Activated naive CD4-positive, alpha-beta T cell treated with anti-CD3 and anti-CD28 coated beads, Interleukin-2, amount 10 ng/mL, durations not matched to agents 7 days and 5 days (primary cell): ENCODE measurements around the gene MAPRE3.

ENCODE experiments used
- CTCF ChIA-PET: fragments of 350-600 bp; sonication (Branson Sonifier 250); formaldehyde crosslinking; loops from one replicate; lab custom pipeline; 2021; ENCODE audit warnings: antibody characterized with exemption; lab: Charles Lee
- DNase-seq: peaks from one replicate; pipeline ENCODE4 v3.0.0-alpha.2; 2020
- H3K27ac Mint-ChIP-seq: one replicate; pipeline ENCODE4 v1.8.0; 2021; ENCODE audit warnings: mild to moderate bottlenecking, moderate library complexity, mixed read lengths
- H3K27me3 Mint-ChIP-seq: one replicate; pipeline ENCODE4 v1.8.0; 2021; ENCODE audit warnings: mild to moderate bottlenecking, mixed read lengths
- H3K36me3 Mint-ChIP-seq: one replicate; pipeline ENCODE4 v1.8.0; 2021; ENCODE audit warnings: mixed read lengths
- H3K4me1 Mint-ChIP-seq: one replicate; pipeline ENCODE4 v1.8.0; 2021; ENCODE audit warnings: mixed read lengths
- H3K4me3 Mint-ChIP-seq: one replicate; pipeline ENCODE4 v1.8.0; 2021; ENCODE audit warnings: mild to moderate bottlenecking, moderate library complexity, mixed read lengths
- H3K9me3 Mint-ChIP-seq: one replicate; pipeline ENCODE4 v1.8.0; 2021; ENCODE audit warnings: mixed read lengths

MAPRE3 gene

DNA sequence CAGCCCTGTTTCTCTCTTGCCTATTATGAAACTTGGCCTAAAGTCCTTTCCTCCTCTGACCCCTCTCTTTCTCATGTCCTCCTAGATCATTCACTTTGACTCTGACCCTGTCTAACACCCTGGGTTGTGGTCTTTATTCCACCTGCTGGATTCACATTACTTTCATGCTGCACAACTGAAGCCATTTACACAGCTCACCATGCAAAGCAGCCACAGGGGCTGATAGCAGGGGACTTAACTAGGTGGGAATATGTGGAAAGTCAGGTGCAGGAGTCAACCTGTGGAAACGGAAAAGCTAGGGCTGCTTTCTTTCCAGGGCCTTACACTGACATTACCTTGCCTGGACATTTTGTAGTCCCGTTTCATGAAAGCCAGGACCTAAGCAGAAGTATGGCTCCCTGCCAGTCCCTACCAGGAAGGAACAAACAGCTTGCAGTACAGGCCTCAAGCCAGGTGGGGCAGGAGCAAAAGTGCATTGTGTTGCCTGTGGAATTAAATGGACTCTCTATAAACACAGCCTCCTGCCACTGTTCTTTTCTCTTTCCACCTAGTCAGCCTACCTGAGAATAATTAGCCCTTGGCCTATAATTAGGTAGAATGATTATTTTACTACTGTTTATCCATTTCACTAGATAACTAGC lies 11.8 kb downstream of the MAPRE3 start:
- DNase-seq = peak; percentile 34
- Mint-ChIP-seq H3K4me3 (no peak overlapping the region), H3K27ac (no peak overlapping the region), H3K4me1 (no peaks in the 10 kb centered on the region), H3K36me3 (no peaks in the 10 kb centered on the region), H3K27me3 (peaks cover 33% of the 10 kb centered on the region), H3K9me3 (no peaks in the 10 kb centered on the region)
- CTCF ChIA-PET = interaction anchor here (0.6 to 2.4 kb wide), 6 partner anchors 20 to 144 kb away, joined by 3 to 11 read pairs (median 3); no protein-coding TSS in a partner anchor

DNA sequence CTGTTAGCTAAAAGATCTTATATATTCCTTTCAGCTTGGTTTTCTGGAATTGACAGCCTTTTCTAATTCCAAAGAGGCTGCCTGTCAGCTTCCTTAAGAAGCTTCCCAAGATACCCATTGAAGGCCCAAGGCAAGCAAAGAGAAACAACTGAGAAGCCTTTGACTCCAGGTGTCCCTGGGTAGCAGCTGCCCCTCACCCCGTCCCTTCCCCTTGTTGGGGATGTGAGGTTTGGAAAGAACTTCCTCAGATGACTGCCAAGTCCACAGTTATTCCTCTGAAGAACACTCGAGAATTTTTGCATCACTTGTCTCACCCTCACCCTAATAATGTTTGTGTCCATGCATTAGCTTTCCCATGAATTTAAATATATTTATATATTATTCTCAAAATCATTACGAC lies 13.3 kb downstream of the MAPRE3 start:
- peaks cover 27% of the 10 kb centered on the region for H3K27me3 Mint-ChIP-seq
- no peak for DNase-seq
- H3K4me3 Mint-ChIP-seq = no peak overlapping the region
- H3K36me3 Mint-ChIP-seq = no peaks in the 10 kb centered on the region
- H3K4me1 Mint-ChIP-seq = no peaks in the 10 kb centered on the region
- H3K9me3 Mint-ChIP-seq = no peaks in the 10 kb centered on the region
- CTCF ChIA-PET = no interaction called here
- no peak overlapping the region for H3K27ac Mint-ChIP-seq

DNA sequence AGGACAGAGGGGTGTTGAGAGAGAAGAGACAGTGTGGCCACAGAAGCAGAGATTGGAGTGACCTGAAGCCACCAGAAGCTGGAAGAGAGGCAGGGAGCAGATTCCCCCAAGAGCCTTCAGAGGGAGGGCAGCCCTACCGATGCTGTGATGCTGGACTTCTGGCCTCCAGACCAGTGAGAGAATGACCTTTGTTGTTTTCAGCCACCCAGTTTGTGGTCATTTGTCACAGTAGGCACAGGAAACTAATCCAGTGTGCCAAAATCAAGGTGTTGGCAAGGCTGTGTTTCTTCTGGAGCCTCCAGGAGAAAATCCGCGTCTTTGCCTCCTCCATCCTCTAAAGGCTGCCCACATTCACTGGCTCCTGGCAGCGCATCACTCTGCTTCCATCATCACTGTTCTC lies 15.4 kb downstream of the MAPRE3 start:
- Mint-ChIP-seq H3K27ac (no peak overlapping the region), H3K9me3 (no peaks in the 10 kb centered on the region), H3K36me3 (no peaks in the 10 kb centered on the region), H3K4me3 (no peak overlapping the region), H3K4me1 (no peaks in the 10 kb centered on the region), H3K27me3 (peaks cover 22% of the 10 kb centered on the region)
- DNase-seq = no peak
- CTCF ChIA-PET = no interaction called here

DNA sequence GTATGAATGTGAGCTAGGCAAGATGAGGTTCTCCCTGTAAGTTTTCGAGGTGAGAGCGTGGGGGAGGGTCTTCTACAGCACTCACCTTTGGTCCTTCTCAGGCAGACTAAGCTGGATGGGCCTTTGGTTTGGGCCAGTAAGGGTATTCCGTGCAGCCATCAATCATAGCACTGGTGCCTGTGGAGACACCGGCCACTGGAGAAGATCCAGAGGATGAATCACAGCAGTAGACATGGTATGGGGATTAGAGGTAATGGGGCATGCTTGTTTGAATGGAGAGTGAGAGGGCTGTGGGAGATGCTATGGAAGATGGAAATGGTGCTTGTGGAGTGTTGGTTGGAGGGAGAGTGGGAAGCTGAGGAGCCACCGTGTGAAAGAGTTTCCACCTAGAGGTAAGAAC lies 16.1 kb downstream of the MAPRE3 start:
- no peaks in the 10 kb centered on the region for H3K4me1 Mint-ChIP-seq
- H3K27ac Mint-ChIP-seq = no peak overlapping the region
- CTCF ChIA-PET = no interaction called here
- H3K9me3 Mint-ChIP-seq = no peaks in the 10 kb centered on the region
- H3K36me3 Mint-ChIP-seq = no peaks in the 10 kb centered on the region
- no peak for DNase-seq
- no peak overlapping the region for H3K4me3 Mint-ChIP-seq
- H3K27me3 Mint-ChIP-seq = peaks cover 18% of the 10 kb centered on the region

DNA sequence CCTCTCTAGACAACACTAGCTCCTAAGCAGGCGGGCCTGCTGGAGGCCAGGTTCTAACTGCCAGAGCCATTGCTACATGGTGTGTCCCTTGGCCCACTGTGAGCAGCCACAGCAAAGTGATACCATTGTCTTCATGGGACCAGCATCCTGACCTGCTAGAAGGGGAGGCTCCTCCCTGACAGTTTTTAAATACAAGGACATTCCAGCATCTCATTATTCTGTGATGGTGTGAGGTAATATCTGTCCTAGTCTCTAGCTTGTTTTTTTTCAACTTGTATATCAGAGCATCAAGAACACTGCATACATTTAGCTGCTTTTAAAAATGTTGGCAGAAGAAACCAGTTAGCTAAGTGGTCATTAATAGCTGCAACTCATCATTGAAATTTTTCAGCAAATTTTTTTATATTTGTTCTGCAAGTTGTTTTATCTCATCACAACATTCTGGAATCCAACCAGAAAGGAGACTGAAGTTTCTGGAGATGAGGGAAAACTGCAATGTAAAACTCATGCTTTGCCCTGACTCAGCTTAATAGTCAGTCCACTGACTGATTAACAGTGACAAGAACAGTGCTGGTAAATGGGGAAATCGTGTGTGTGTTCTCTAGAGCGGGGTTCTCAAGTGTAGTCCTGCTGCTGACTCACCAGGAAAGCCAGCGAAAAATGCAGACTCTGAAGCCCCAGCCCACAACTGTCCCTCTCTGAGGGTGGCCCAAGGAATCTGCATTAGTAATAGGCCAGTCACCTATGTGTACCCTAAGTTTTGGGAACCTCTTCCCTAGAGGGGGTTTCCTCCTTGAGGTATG lies 17.8 kb downstream of the MAPRE3 start:
- DNase-seq = no peak
- H3K27me3 Mint-ChIP-seq = peaks cover 18% of the 10 kb centered on the region
- CTCF ChIA-PET = interaction anchor here (1.2 kb wide), 1 partner anchor 9 kb away, joined by 4 read pairs; no protein-coding TSS in a partner anchor
- H3K27ac Mint-ChIP-seq = no peak overlapping the region
- no peaks in the 10 kb centered on the region for H3K9me3 Mint-ChIP-seq
- H3K4me1 Mint-ChIP-seq = no peaks in the 10 kb centered on the region
- no peak overlapping the region for H3K4me3 Mint-ChIP-seq
- H3K36me3 Mint-ChIP-seq = no peaks in the 10 kb centered on the region

DNA sequence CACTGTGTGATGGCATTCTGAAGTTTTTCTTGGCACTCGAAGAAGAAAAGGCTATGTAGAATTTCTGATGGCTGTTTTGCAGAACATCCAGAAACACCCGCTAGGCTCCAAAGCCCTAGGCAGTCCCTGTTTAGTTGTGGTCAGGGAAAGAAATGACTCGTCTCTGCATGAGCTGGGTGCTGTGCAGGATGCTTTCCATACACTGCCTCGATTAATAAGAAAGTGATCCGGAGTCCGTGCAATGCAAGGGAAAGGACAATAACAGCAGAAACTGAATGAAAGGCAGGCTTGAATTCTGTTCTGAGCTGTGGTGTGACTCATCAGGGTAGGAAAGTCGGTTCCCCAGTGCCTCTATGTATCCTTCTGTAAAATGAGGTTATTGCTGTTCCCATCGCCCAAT lies 18.7 kb downstream of the MAPRE3 start:
- H3K36me3 Mint-ChIP-seq = no peaks in the 10 kb centered on the region
- H3K4me1 Mint-ChIP-seq = no peaks in the 10 kb centered on the region
- no peak for DNase-seq
- CTCF ChIA-PET = interaction anchor here (1.1 to 1.2 kb wide), 2 partner anchors 8 to 29 kb away, joined by 3 to 4 read pairs; no protein-coding TSS in a partner anchor
- H3K4me3 Mint-ChIP-seq = no peak overlapping the region
- no peaks in the 10 kb centered on the region for H3K9me3 Mint-ChIP-seq
- peaks cover 18% of the 10 kb centered on the region for H3K27me3 Mint-ChIP-seq
- H3K27ac Mint-ChIP-seq = no peak overlapping the region

DNA sequence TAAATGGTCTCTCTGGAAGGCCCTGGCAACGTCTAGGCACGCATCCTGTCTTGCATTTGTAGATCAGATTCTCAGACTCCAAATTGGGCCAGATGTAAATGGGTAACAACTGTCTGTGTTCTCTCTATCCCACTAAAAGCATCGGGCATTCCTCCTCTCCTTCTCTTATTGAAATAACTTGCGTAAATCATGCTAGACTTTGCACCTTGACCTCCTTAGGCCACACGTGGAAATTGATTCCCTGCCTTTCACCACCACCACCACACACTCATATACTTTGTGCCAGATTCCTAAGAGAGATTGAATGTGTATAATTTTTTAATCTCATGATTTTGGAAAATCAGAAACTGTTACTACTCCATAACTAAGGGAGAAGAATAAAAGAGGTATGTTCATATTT lies 21.3 kb downstream of the MAPRE3 start:
- H3K27ac Mint-ChIP-seq = no peak overlapping the region
- no peaks in the 10 kb centered on the region for H3K9me3 Mint-ChIP-seq
- H3K4me1 Mint-ChIP-seq = no peaks in the 10 kb centered on the region
- no peak overlapping the region for H3K4me3 Mint-ChIP-seq
- H3K36me3 Mint-ChIP-seq = no peaks in the 10 kb centered on the region
- peaks cover 7% of the 10 kb centered on the region for H3K27me3 Mint-ChIP-seq
- no peak for DNase-seq
- CTCF ChIA-PET = interaction anchor here (0.6 kb wide), 1 partner anchor 31 kb away, joined by 3 read pairs; no protein-coding TSS in a partner anchor

DNA sequence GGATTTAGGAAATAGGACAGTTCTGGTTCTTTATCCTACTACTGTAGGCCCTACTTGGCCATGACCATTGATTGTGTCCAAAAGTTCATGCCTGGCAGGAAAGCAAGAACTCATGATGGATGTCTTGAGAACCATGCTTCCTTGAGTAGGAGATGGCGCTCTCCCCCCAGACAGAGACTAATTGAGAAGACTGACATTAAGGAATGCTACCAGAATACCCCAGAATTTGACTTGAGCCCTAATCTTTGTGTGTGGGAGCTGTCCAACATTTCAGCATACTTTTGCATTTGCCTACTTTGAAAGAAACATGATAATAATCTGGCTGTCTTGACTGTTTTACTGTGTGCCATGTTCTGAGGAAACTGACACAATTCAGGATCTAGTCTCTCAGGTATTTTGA lies 23.3 kb downstream of the MAPRE3 start:
- no peak overlapping the region for H3K4me3 Mint-ChIP-seq
- H3K9me3 Mint-ChIP-seq = no peaks in the 10 kb centered on the region
- peaks cover 6% of the 10 kb centered on the region for H3K27me3 Mint-ChIP-seq
- H3K27ac Mint-ChIP-seq = no peak overlapping the region
- CTCF ChIA-PET = interaction anchor here (0.6 to 2.1 kb wide), 3 partner anchors 23 to 50 kb away, joined by 3 to 9 read pairs (median 4); no protein-coding TSS in a partner anchor
- H3K4me1 Mint-ChIP-seq = no peaks in the 10 kb centered on the region
- DNase-seq = no peak
- no peaks in the 10 kb centered on the region for H3K36me3 Mint-ChIP-seq

DNA sequence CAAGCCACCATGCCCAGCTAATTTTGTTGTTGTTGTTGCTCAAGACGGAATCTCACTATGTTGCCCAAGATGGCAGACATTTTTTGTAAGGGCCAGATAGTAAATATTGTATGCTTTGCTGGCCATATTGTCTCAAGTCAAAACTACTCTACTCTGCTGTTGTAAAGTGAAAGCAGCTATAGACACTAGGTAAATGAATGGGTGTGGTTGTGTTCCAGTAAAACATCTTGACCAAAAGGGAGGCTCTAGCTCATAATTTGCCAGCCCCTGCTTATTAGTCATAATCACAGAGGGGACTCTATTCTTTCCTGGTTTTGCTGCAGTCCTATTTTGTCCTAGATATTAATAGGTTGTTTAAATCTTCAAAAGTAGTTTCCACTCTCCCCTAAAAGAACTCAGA lies 24.5 kb downstream of the MAPRE3 start:
- CTCF ChIA-PET = interaction anchor here (2.1 kb wide), 1 partner anchor 22 kb away, joined by 9 read pairs; no protein-coding TSS in a partner anchor
- Mint-ChIP-seq H3K4me1 (no peaks in the 10 kb centered on the region), H3K36me3 (no peaks in the 10 kb centered on the region), H3K27ac (no peak overlapping the region), H3K4me3 (no peak overlapping the region), H3K27me3 (peaks cover 9% of the 10 kb centered on the region), H3K9me3 (no peaks in the 10 kb centered on the region)
- no peak for DNase-seq

DNA sequence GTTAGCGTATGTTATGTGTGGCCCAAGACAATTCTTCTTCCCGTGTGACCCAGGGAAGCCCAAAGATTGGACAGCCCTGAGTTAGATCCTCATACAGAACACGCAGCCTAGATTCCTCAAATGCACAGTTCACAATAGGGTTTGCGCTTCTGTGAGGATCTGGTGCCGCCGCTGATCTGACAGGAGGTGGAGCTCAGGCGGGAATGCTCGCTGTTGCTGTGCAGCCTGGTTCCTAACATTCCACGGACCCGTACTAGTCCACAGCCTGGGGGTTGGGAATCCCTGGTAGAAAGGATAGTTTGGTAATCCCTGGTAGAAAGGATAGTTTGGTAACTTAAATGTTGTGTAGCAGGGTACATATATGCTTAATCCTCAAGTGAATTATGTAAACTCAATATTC lies 27.0 kb downstream of the MAPRE3 start:
- Mint-ChIP-seq H3K27me3 (peaks cover 11% of the 10 kb centered on the region), H3K9me3 (no peaks in the 10 kb centered on the region), H3K4me1 (no peaks in the 10 kb centered on the region), H3K36me3 (no peaks in the 10 kb centered on the region), H3K27ac (no peak overlapping the region), H3K4me3 (no peak overlapping the region)
- CTCF ChIA-PET = interaction anchor here (1.0 kb wide), 1 partner anchor 8 kb away, joined by 4 read pairs; no protein-coding TSS in a partner anchor
- DNase-seq = no peak

DNA sequence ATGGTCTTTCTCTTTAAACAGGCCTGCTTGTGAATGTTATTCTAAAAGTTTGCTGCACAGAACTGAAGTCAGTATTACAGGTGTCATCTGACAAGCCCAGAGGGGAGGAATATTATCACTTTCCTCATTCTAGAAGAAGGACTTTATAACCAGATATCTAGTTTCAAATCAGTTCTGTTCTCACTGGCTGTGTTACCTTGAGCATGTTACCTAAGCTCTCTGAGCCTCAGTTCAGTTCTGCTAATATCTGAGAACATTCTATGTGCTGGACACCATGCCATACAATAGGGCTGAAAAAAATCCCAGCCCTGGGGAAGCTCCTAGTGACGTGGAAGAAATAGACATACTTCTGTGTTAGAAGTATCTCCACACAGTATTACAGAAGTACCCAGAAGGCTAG lies 27.9 kb downstream of the MAPRE3 start:
- CTCF ChIA-PET = no interaction called here
- no peaks in the 10 kb centered on the region for H3K36me3 Mint-ChIP-seq
- H3K27ac Mint-ChIP-seq = no peak overlapping the region
- H3K4me3 Mint-ChIP-seq = no peak overlapping the region
- H3K4me1 Mint-ChIP-seq = no peaks in the 10 kb centered on the region
- peaks cover 17% of the 10 kb centered on the region for H3K27me3 Mint-ChIP-seq
- H3K9me3 Mint-ChIP-seq = no peaks in the 10 kb centered on the region
- DNase-seq = no peak

DNA sequence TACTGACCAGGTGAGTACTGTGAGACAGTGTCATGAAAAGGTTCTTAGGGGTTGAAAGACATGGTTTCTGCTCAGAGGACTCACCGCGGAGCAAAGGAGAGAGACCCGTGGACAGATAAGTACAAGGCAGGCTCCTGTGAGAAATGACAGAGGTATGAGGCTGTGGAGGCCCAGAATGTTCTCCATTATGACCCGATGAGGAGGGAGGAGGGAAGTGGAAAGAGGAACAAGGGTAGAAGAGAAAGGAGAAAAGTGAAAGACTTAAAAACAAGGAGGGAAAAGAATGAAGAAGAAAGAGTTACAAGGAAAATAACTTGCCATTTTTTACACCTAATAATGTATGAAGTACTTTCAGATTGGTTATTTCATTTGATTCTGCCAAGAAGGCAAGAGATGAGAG lies 29.8 kb downstream of the MAPRE3 start:
- H3K4me1 Mint-ChIP-seq = no peaks in the 10 kb centered on the region
- no peaks in the 10 kb centered on the region for H3K9me3 Mint-ChIP-seq
- H3K36me3 Mint-ChIP-seq = no peaks in the 10 kb centered on the region
- no peak overlapping the region for H3K4me3 Mint-ChIP-seq
- peaks cover 19% of the 10 kb centered on the region for H3K27me3 Mint-ChIP-seq
- DNase-seq = no peak
- H3K27ac Mint-ChIP-seq = no peak overlapping the region
- CTCF ChIA-PET = no interaction called here

DNA sequence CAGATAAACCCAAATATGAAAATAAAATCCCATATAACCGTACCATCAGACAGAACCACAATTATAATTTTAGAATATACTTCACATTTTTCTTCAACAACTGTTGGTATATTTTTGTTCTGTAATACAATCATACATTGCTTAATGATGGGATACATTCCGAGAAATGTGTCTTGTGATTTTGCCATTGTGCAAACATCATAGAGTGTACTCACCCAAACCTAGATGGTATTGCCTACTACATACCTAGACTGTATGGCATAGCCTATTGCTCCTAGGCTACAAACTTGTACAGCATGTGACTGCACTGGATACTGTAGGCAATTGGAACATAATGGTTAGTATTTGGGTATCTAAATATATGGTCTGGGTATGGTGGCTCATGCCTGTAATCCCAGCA lies 30.6 kb downstream of the MAPRE3 start:
- no peaks in the 10 kb centered on the region for H3K4me1 Mint-ChIP-seq
- no peak overlapping the region for H3K4me3 Mint-ChIP-seq
- DNase-seq = no peak
- H3K36me3 Mint-ChIP-seq = no peaks in the 10 kb centered on the region
- H3K27me3 Mint-ChIP-seq = peaks cover 21% of the 10 kb centered on the region
- no peak overlapping the region for H3K27ac Mint-ChIP-seq
- no peaks in the 10 kb centered on the region for H3K9me3 Mint-ChIP-seq
- CTCF ChIA-PET = no interaction called here

DNA sequence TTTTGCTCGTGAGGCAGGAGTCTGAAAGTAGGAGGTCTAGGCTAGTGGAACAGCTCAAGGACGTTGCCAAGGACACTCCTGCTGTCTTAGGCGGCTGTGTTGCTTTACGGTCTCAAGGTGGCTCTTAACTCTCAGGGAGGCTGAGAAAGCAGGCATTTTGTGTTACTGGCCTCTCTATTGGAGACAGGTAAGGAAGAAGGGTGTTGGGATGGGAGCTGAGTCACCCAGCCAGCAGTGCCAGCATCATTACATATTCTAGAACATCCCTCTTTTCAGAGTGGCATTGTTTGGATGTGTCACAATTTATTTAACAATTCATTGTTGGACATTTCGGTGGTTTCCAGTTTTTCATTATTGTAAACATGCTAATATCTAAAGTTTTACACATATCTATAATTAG lies 31.5 kb downstream of the MAPRE3 start:
- CTCF ChIA-PET = no interaction called here
- H3K9me3 Mint-ChIP-seq = no peaks in the 10 kb centered on the region
- DNase-seq = no peak
- no peaks in the 10 kb centered on the region for H3K4me1 Mint-ChIP-seq
- no peaks in the 10 kb centered on the region for H3K36me3 Mint-ChIP-seq
- no peak overlapping the region for H3K27ac Mint-ChIP-seq
- peaks cover 25% of the 10 kb centered on the region for H3K27me3 Mint-ChIP-seq
- no peak overlapping the region for H3K4me3 Mint-ChIP-seq
